HG03565 (cell line): ENCODE measurements around the gene POLE.
A peak's percentile ranks its signal among the peaks of the same experiment; 100 is the strongest.
"Not testable (repeated sequence)": the region's sequence is repeated elsewhere in the genome, so short reads cannot be mapped to it uniquely, and the experiment has no call there.

ENCODE experiments used
- ATAC-seq: cut with Tn5 transposase; IDR thresholded peaks from one replicate; pipeline ENCODE4 v1.9.1; 2021; ENCODE audit warnings: mild to moderate bottlenecking, moderate library complexity; ENCODE audit not compliant: unreplicated experiment

Gene POLE

DNA sequence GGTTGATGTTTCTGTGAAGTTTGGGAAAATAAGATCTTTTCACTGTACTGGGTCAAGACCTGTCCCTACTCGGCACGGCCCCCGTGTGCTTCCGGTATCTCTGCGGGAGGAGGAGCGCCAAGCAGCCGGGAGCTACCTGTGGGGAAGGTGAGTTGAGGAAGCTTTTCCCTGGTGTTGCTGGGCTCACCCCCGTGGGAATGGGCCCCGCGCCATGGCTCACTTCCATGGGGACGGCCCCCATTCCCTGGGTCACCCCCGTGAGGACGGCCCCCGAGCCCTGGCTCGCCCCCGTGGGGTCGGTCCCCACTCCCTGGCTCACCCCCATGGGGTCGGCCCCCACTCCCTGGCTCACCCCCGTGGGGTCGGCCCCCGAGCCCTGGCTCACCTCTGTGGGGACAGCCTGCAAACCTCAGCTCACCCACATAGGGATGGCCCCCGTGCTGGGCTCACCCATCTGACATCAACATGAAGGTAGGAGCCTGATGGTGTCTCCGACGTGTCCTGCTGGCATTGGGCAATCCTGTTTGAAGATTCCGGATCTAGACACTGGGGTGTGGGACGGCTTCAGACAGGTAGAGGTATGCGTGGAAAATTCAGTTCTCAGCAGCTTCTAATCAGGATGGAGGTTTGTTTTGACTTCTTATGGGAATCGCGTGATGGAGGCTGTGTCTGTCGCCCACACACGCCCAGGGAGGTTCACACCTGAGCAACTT lies 85.8 kb downstream of the POLE start:
- ATAC-seq: no peak

DNA sequence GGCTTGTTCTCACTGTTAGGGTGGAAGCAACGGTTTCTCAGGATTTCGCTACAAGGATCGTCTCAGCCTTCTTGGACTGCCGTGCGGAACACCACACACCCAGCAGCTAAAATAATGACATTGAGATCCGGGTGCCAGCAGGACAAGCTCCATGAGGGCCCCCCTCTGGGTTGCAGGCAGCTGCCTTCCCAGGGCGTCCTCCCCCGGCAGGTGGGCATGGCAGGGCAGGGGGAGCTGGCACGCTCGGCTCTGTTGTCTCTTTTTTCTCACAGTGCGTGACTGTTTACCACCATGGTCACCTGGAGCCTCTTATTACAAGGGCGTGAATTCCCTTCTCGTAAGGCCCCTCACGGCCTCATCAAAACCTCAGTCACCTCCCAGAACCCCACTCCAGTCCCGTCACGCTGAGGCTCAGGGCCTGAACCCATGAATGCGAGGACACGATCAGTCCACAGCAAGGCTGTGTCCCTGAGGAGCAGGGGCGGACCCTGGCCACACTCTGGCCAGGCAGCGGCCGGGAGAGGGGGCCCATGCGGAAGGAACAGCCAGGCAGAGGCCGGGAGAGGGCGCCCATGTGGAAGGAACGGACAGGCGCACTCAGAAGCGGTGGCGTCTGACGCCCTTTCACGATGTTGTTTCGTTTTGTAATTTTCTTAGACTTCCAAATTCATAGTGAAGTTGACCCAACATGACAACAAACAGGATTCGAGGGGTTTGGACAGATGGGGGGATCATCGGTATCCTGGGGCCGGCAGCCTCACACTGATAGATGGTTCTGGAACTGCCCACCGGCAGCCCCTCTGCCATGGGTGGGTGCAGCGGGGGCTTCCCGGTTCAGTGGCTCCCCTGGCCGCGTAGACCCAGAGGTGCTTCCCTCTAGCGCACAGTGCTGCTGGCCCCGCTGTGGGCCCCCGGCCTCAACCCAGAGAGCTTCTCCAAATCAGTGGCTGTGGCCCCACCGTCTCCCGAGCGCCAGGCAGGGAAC lies 86.8 kb downstream of the POLE start:
- ATAC-seq: no peak

GRCh38 chr12:132599502-132599901 lies 87.6 kb downstream of the POLE start:
- ATAC-seq: not testable (repeated sequence)

DNA sequence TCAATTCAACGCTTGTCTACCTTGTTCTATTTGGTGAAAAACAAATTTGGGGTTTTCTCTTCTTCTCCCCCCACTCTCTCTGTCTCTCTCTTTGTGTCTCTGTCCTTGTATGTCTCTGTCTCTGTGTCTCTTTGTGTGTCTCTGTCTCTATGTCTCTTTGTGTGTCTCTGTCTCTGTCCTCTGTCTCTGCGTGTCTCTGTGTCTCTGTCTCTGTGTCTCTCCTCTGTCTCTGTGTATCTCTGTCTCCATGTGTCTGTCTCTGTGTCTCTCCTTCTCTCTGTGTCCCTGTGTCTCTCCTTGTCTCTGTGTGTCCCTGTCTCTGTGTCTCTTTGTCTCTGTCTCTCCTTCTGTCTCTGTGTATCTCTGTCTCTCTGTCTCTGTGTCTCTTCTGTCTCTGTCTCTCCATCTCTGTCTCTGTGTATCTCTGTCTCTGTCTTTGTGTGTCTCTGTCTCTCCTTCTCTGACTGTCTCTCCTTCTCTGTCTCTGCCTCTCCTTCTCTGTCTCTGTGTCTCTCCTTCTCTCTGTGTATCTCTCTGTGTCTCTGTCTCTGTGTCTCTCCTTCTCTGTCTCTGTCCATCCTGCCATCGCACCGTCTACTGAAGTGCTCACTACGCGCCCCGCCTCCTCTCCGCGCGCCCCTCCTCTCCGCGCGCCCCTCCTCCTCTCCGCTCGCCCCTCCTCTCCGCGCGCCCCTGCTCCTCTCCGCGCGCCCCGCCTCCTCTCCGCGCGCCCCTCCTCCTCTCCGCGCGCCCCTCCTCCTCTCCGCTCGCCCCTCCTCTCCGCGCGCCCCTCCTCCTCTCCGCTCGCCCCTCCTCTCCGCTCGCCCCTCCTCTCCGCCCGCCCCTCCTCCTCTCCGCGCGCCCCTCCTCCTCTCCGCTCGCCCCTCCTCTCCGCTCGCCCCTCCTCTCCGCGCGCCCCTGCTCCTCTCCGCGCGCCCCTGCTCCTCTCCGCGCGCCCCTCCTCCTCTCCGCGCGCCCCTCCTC lies 89.5 kb downstream of the POLE start:
- no peak for ATAC-seq

DNA sequence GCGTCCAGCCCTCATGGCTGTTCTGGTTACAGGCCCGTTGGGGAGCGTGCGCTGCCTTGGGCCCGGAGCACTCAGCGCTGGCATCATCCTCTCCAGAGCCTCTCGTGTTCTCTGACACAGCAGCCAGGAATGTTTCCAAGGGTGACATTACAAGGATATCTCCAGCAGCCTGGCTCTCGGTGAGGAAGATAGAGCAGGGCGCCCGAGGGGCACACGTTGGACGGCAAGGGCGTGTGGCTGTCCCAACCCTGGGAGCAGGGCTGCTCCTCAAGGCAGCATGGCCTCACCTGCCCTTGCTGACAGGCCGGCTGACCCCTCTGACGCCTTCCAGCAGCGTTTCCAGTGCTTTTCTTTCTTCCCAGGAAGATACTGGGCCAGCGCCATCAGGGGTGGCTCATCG lies 91.1 kb downstream of the POLE start:
- no peak for ATAC-seq

DNA sequence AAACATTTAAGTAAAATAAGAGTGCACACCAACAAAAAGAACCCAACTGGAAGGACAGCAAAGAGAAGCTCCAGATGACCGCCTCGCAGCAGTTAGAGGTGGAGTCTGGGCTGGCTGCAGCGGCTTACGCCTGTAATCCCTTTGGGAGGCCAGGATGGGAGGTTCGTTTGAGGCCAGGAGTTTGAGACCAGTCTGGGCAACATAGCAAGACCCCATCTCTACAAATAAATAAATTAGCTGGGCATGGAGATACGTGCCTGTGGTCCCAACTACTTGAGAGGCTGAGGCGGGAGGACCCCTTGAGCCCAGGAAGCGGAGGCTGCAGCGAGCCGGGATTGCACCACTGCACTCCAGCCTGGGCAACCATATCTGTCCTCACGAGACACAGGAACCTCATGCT lies 92.0 kb downstream of the POLE start:
- no peak for ATAC-seq

DNA sequence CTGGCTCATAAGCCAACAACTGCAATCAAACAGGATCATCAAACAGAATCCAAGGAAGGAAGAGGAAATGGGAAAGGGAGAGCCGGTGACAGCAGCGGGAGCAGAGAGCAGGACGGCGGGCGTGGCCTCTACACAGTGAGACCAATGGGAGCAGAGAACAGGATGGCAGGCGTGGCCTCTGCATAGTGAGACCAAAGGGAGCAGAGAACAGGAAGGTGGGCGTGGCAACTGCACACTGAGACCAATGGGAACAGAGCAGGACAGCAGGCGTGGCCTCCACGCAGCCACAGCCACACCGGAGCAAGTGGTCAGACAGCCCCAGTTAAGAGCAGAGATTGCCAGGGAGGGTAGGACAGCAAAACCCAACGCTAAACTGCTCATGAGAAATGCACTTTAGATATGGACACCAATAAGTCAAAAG lies 93.2 kb downstream of the POLE start:
- ATAC-seq: peak; percentile 53

DNA sequence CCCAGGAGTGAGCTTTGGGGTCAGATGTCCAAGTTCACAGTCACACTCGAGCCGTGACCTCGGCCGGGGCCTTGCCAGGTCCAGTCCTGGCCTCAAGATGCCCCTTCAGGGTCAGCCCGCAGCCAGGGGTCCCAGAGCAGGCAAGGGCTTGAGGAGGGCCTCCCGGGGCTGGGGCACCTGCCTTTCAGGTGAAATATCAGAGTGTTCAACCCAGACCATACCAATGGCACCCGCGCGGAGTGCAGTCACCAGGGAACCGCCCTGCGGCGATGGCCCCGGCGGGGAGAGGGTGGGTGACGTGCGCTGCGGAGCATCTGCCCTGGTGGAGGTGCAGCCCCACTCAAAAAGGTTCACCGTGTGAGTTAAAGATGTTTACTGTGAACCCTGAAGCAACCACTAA lies 93.6 kb downstream of the POLE start:
- no peak for ATAC-seq

- ATAC-seq: no peak
These were observed 94.1 kb downstream of the POLE start for GRCh38 chr12:132593071-132593470.

GRCh38 chr12:132592282-132592970 lies 94.7 kb downstream of the POLE start:
- no peak for ATAC-seq

GRCh38 chr12:132591107-132591935 lies 95.8 kb downstream of the POLE start:
- no peak for ATAC-seq

DNA sequence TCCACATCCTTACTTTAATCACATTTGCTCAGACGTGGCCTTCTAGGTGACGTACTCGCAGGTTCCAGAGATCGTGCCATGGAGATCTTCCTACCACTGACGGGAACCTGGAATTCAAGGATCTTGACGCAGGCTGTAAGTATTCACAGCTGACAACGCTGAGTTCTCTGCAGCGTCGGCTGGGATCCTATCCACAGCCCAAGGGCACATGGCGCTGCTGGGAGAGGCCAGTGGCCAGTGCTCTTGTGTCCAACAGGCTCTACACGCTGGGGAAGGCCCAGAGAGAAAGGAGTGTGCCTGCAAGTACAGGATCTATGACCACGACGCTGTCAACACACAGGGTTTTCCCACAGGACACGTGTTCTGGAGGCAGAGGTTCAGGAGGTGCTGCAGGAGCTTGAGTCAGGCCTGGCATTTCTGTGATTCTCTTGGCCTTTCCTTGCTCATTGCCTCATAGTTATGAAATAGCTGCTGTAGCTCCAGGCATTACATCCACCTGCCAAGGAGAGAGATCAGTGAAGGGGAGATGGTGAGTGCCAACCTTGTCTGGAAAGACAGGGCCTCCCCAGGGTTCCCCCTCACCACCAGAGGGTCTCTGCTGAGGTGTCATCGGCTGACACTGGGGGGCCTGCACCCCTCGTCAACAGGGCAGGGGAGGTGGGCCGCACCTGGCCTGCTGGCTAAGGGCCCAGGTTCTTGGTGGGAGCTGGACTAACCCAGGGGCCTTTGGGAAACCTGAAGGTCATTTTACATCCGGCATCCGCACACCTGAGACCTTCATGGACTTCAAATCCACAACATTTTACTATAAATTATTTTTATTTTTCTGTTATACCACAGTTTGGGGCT lies 98.1 kb downstream of the POLE start:
- ATAC-seq: no peak

DNA sequence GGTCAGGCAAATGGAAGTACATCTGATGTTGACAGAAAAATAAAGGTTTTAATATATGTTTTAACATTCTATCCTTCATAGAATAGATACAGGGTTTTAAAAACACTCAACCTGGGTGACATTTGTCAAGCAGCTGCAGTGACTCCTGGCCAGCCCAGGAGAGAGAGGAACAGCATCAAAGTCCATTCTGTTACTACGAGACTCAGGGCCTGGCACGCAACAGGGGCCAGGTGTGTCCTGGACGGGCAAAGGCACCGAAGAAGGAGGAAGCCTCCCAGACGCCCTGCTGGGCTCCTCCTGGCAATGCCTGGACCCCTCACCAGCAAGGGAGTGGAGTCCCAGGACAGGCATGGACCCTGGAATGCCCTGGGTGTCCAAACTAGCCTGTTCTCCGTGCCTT lies 98.8 kb downstream of the POLE start:
- ATAC-seq: no peak

DNA sequence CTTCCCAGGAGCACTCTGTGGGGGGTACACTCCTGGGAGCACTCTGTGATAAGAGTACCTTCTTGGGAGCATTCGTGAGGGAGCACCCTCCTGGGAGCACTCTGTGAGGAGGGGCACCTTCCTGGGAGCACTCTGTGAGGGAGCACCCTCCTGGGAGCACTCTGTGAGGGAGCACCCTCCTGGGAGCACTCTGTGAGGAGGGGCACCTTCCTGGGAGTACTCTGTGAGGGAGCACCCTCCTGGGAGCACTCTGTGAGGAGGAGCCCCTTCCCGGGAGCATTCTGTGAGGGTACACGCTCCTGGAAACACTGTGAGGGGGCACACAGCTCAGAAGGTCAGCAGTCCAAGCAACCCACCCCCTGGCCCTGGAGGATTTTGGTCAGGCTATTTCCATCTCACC lies 99.4 kb downstream of the POLE start:
- no peak for ATAC-seq

DNA sequence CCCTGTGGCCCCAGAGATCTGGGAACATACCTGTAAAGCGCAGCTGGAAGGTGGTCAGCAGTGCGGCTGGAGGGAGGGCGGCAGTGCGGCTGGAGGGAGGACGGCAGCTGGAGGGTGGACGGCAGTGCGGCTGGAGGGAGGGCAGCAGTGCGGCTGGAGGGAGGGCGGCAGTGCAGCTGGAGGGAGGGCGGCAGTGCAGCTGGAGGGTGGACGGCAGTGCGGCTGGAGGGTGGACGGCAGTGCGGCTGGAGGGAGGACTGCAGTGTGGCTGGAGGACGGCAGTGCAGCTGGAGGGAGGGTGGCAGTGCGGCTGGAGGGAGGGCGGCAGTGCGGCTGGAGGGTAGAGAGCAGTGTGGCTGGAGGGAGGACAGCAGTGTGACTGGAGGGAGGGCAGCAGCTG lies 100.2 kb downstream of the POLE start:
- no peak for ATAC-seq

DNA sequence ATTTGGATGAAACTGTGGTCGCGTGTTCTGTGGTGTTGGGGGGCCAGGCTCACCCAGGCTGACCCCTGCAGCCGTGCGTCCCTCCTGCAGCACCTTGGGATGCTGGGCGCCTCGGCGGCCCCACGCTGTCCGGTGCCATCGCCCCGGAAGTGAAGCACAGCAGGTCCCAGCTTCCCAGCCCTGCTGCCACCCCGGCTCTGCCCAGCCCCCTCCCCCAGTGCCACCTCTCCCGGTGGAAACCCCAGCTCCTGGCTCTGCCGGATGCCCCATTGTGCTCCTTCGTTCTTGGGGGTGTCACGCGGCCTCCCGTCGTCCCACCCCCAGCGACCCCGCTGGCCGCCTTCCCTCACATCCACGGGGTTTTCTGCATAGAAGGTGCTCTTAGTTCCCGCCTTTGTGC lies 102.0 kb downstream of the POLE start:
- no peak for ATAC-seq

DNA sequence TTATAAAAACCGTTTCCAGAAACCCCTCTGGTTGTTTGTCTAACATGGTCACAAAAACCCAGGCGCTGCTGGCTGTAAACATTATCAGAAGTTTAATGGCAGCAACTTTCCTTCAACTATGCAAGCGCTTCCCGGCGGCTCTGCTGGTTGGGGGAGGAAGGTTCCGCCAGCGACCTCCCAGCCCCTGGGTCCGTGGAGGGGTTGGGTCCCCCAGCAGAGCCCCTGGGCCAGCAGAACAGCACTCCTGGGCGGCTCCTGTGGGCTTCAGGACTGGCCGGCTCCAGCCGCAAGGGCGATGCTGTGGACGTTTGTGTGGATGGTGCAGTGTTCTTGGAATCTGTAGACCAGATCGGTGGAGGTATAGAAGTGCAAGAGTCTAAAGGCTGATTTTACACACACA lies 102.7 kb downstream of the POLE start:
- ATAC-seq: no peak

GRCh38 chr12:132583736-132584135 lies 103.4 kb downstream of the POLE start:
- ATAC-seq: no peak

- no peak for ATAC-seq
These were observed 103.8 kb downstream of the POLE start for GRCh38 chr12:132583411-132583710.
